Loucy (cell line): Measurements from ENCODE around the gene HOXA10.

Source experiments
- CTCF ChIP-seq: fragments of 200-600 bp; sonication (generic); conservative IDR thresholded peaks from 2 replicates; pipeline ENCODE4 v1.5.1; 2014; ENCODE audit warnings: mild to moderate bottlenecking, antibody characterized with exemption, low read length
- EZH2phosphoT487 ChIP-seq: fragments of 200-600 bp; IDR thresholded peaks from 2 replicates; pipeline ENCODE4 v1.6.1; 2018; ENCODE audit warnings: antibody characterized with exemption, mild to moderate bottlenecking, moderate library complexity, borderline replicate concordance

GRCh38 chr7:27156508-27156898, 17.6 kb downstream of the HOXA10 start, which contains the start of gene HOXA7:
- TF ChIP-seq CTCF (no peak), EZH2phosphoT487 (no peak)
